Peyer's patch (tissue), 4 donors: ENCODE measurements around the gene DAND5. TPM values are rescaled to one million over a fixed set of nuclear protein-coding genes. Genes with fewer than 3 reads are reported as not detected.

Experiments
- DNase-seq, 3 donors: peaks; one replicate each; pipeline ENCODE4 v3.0.0-alpha.2; 2017 to 2019
- H3K27ac ChIP-seq, 4 donors: fragments of 200-600 bp; sonication (generic); one replicate each; pipeline ENCODE4 v1.5.1; 2016 to 2019
- H3K27me3 ChIP-seq, 2 donors: fragments of 200-600 bp; sonication (generic); one replicate each; pipeline ENCODE4 v1.5.1; 2019
- H3K36me3 ChIP-seq, 3 donors: fragments of 200-600 bp; sonication (generic); one replicate each; pipeline ENCODE4 v1.5.1; 2016 to 2019
- H3K4me1 ChIP-seq, 4 donors: fragments of 200-600 bp; sonication (generic); one replicate each; pipeline ENCODE4 v1.5.1; 2016 to 2019
- H3K4me3 ChIP-seq, 4 donors: fragments of 200-600 bp; sonication (generic); 1 replicate in 3 of 4; 2 replicates in 1 of 4; pipeline ENCODE4 v1.5.1; 2016 to 2019; ENCODE audit warnings: mild to moderate bottlenecking in 1 of 4
- H3K9me3 ChIP-seq, 4 donors: fragments of 200-600 bp; sonication (generic); one replicate each; pipeline ENCODE4 v1.5.1; 2016 to 2019; ENCODE audit warnings: mild to moderate bottlenecking in 1 of 4
- POLR2A ChIP-seq, 2 donors: fragments of 450-650 bp; IDR thresholded peaks; one replicate each; pipeline ENCODE4 v1.5.1; 2017; ENCODE audit warnings: antibody characterized with exemption in 2 of 2, mild to moderate bottlenecking in 2 of 2, moderate library complexity in 2 of 2
- total RNA-seq, 4 donors: library from RNA; depleted of rRNA; stranded (reverse); fragments of >200 nt; gene quantifications; one replicate each; pipeline ENCODE4 v1.1.0, GENCODE V29; 2016
- TF ChIP-seq, protein P1 (sequence below), 6 experiments: fragments of 450-650 bp in 4 of 6; fragments of 200-600 bp in 2 of 6; sonication (generic) in 1 of 6; IDR thresholded peaks; one replicate each; pipeline ENCODE4 v1.5.1; 2017 to 2019; ENCODE audit warnings: antibody characterized with exemption in 6 of 6, mild to moderate bottlenecking in 3 of 6, moderate library complexity in 1 of 6

The DAND5 gene
- total RNA-seq, 4 donors from 2014 or later, result 2.1 TPM; not detected in 3

DNA sequence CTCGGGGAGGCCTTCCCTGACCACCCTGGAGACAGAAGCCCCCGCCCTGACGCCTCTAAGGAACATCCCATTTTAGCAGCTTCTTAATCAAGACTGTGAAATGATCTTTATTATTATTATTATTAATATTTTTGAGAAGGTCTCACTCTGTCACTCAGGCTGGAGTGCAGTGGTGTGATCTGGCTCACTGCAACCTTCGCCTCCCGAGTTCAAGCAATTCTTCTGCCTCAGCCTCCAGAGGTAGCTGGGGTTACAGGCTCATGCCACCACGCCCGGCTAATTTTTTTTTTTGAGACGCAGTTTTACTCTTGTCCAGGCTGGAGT is 3.6 kb upstream of the DAND5 start:
- TF ChIP-seq, protein P1, sequence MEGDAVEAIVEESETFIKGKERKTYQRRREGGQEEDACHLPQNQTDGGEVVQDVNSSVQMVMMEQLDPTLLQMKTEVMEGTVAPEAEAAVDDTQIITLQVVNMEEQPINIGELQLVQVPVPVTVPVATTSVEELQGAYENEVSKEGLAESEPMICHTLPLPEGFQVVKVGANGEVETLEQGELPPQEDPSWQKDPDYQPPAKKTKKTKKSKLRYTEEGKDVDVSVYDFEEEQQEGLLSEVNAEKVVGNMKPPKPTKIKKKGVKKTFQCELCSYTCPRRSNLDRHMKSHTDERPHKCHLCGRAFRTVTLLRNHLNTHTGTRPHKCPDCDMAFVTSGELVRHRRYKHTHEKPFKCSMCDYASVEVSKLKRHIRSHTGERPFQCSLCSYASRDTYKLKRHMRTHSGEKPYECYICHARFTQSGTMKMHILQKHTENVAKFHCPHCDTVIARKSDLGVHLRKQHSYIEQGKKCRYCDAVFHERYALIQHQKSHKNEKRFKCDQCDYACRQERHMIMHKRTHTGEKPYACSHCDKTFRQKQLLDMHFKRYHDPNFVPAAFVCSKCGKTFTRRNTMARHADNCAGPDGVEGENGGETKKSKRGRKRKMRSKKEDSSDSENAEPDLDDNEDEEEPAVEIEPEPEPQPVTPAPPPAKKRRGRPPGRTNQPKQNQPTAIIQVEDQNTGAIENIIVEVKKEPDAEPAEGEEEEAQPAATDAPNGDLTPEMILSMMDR (IDR thresholded peaks at IDR 0.05), result no peak
- TF ChIP-seq POLR2A (IDR thresholded peaks at IDR 0.05), result no peak
- Histone ChIP-seq H3K27me3 (no peaks in the 10 kb centered on the region), H3K4me3 (peak overlapping the region in 2 of 4 donors; percentile 60 to 68), H3K36me3 (no peaks in the 10 kb centered on the region), H3K27ac (peak overlapping the region in 3 of 4 donors; percentile 44 to 69 (median 66)), H3K4me1 (peaks cover 0 to 6% (median 3%) of the 10 kb centered on the region in 4 donors), H3K9me3 (no peaks in the 10 kb centered on the region)
- DNase-seq, result no peak

DNA sequence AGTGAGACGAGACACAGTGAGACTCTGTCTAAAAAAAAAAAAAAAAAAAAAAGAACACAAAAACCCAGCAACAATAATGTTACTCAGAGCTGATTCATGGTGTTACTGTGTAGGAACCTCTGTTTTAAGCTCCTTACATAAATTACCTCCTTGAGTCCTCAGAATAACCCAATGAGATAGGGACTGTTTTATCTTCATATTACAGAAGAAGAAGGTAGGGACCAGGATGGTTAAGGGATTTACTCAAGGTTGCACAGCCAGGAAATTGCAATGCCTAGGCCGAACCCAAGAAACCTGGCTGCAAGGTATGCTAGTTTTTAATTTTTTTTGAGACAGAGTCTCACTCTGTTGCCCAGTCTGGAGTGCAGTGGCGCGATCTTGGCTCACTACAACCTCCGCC is 1.5 kb upstream of the DAND5 start:
- no peak for TF ChIP-seq POLR2A (IDR thresholded peaks at IDR 0.05)
- TF ChIP-seq, protein P1 (IDR thresholded peaks at IDR 0.05), result no peak
- Histone ChIP-seq H3K4me1 (peaks cover 0 to 6% (median 3%) of the 10 kb centered on the region in 4 donors), H3K4me3 (no peak overlapping the region), H3K36me3 (no peaks in the 10 kb centered on the region), H3K27me3 (no peaks in the 10 kb centered on the region), H3K27ac (no peak overlapping the region), H3K9me3 (no peaks in the 10 kb centered on the region)
- DNase-seq, result no peak

- Histone ChIP-seq H3K27ac (peak overlapping the region in 1 of 4 donors; percentile 17), H3K36me3 (no peaks in the 10 kb centered on the region), H3K4me1 (peaks cover 0 to 5% (median 2%) of the 10 kb centered on the region in 4 donors), H3K4me3 (no peak overlapping the region), H3K9me3 (no peaks in the 10 kb centered on the region), H3K27me3 (no peaks in the 10 kb centered on the region)
- DNase-seq, result no peak
- TF ChIP-seq, protein P1 (IDR thresholded peaks at IDR 0.05), result no peak
- no peak for TF ChIP-seq POLR2A (IDR thresholded peaks at IDR 0.05)
Observed at GRCh38 chr19:12970070-12970820, 869 bp downstream of the DAND5 start.

- TF ChIP-seq, protein P1 (IDR thresholded peaks at IDR 0.05), result no peak
- no peak for TF ChIP-seq POLR2A (IDR thresholded peaks at IDR 0.05)
- no peak overlapping the region for H3K27ac ChIP-seq
- no peaks in the 10 kb centered on the region for H3K27me3 ChIP-seq
- no peaks in the 10 kb centered on the region for H3K36me3 ChIP-seq
- no peak for DNase-seq
- peaks cover 0 to 4% (median 0%) of the 10 kb centered on the region in 4 donors for H3K4me1 ChIP-seq
- no peaks in the 10 kb centered on the region for H3K9me3 ChIP-seq
- H3K4me3 ChIP-seq, result no peak overlapping the region
Observed at GRCh38 chr19:12973236-12973635, 3.9 kb downstream of the DAND5 start.

- DNase-seq, result no peak
- TF ChIP-seq, protein P1 (IDR thresholded peaks at IDR 0.05), result no peak
- no peak for TF ChIP-seq POLR2A (IDR thresholded peaks at IDR 0.05)
Observed at GRCh38 chr19:12974301-12975220, 5.2 kb downstream of the DAND5 start.

More at GRCh38 chr19:12974301-12975220, 5.2 kb downstream of the DAND5 start:
- no peak overlapping the region for H3K27ac ChIP-seq
- peaks cover 0 to 4% (median 0%) of the 10 kb centered on the region in 4 donors for H3K4me1 ChIP-seq
- no peaks in the 10 kb centered on the region for H3K36me3 ChIP-seq
- H3K9me3 ChIP-seq, result no peaks in the 10 kb centered on the region
- no peak overlapping the region for H3K4me3 ChIP-seq
- no peaks in the 10 kb centered on the region for H3K27me3 ChIP-seq
